Activated gamma-delta T cell treated with anti-CD3 and anti-CD28 coated beads, Interleukin-2, amount 50 U/mL, for 16 hours (primary cell): ENCODE measurements around the gene ARCN1.

Experiments used
- DNase-seq: peaks from one replicate; pipeline ENCODE4 v3.0.0-alpha.2; 2020; ENCODE audit warnings: low read depth

Gene ARCN1

DNA sequence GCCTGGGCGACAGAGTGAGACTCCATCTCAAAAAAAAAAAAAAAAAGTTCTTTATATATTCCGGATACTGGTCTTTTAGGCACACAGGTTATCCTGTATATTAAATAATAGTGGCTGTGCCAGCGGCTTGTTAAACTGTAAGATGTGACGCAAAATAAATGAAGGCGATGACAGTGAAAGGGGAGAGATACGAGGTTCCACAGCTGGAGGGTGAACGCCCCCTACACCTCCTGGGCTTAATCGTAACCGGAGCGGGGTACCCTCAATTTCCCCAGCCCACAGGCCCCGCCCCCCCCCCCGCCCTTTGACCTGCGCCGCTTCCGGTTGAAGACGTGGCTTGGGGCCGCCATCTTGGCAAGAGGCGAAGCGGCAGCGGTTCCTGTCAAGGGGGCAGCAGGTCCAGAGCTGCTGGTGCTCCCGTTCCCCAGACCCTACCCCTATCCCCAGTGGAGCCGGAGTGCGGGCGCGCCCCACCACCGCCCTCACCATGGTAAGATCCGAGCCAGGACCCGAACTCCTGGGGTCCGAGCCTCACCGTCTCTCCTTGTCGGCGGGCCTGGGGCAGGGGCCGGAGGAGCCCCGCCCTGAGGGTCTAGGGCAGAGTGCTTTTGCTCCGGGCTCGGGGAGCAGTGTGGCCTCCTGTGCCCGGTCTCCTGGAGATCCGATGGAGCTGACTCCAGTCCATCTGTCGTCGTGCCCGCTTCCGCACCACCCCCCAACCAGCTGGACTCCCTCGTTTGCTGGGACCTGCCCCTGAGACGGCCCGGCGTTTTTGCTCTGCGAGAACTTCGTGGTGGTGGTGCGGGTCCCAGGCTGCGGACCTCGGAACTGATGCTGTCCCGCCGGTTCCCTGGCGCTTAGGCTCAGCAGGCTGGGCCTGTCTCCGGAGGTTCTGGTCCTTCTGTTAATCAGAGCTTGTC lies at the start of gene ARCN1:
TSS of gene ARCN1 (plus strand) at position 349 of the 920 bp plus-strand sequence. CDS start at position 488, 139 bp downstream.
- peak; percentile 64 for DNase-seq

DNA sequence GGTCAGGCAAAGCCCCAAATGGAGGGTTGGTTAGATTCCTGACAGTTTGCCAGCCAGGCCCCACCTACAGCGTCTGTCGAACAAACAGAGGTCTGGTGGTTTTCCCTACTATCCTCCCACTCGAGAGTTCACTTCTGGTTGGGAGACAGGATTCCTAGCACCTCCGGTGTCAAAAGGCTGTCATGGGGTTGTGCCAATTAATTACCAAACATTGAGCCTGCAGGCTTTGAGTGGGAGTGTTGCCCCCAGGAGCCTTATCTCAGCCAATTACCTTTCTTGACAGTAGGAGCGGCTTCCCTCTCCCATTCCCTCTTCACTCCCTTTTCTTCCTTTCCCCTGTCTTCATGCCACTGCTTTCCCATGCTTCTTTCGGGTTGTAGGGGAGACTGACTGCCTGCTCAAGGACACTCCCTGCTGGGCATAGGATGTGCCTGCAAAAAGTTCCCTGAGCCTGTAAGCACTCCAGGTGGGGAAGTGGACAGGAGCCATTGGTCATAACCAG lies 49.6 kb upstream of the ARCN1 start:
- no peak for DNase-seq

DNA sequence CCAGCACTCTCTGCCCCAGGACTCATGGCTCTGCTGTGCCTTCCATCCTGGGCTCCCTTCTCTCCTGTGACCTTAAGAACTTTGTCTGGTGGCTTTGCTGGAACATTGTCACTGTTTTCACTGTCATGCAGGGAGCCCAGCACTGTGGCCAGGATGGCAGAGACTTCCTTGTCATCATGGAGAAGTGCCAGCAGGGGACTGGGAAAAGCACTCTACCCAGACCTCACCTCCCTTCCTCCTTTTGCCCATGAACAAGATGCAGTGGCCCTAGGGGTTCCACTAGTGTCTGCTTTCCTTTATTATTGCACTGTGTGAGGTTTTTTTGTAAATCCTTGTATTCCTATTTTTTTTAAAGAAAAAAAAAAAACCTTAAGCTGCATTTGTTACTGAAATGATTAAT lies 47.9 kb upstream of the ARCN1 start:
- no peak for DNase-seq

DNA sequence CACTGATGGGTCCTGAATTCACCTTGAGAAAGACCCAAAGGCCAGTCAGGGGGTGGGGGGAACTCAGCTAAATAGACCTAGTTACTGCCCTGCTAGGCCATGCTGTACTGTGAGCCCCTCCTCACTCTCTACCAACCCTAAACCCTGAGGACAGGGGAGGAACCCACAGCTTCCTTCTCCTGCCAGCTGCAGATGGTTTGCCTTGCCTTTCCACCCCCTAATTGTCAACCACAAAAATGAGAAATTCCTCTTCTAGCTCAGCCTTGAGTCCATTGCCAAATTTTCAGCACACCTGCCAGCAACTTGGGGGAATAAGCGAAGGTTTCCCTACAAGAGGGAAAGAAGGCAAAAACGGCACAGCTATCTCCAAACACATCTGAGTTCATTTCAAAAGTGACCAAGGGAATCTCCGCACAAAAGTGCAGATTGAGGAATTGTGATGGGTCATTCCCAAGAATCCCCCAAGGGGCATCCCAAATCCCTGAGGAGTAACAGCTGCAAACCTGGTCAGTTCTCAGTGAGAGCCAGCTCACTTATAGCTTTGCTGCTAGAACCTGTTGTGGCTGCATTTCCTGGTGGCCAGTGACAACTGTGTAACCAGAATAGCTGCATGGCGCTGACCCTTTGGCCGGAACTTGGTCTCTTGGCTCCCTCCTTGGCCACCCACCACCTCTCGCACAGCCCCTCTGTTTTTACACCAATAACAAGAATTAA lies 47.3 kb upstream of the ARCN1 start:
- DNase-seq = no peak

DNA sequence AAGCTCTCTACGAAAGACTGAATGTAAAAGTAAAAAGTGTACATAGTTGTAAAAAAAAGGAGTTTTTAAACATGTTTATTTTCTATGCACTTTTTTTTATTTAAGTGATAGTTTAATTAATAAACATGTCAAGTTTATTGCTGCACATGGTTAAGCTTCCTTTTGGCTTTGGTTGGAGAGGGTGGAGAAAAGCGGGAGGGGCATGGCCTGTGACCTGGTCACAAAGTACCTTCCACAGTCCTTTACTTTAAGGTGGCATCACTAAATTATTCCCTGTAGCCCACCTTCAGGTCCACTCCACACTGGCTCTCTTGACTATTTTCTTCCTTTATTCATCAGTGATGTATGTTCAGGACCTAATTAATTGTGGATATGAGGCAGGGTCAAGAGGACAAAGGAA lies 45.5 kb upstream of the ARCN1 start:
- DNase-seq = no peak

DNA sequence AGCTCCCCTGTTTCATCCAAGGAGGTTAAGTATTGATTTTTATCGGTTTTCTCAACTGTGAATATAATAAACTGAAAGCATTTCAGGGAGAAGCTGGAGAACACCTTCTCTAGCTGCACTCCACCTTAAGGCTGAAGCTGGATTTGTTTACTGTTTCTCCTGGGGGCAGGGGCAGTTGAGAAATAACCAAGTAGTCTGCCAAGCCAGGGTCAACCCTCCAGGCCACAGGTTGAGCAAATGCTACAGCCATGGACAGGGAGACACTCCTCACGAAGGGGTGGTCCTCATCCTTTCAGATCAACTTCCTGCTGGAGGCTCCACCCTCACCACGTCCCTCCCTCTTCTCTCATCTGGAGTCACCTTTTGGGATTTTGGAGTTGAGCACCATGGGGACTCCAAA lies 45.1 kb upstream of the ARCN1 start, which contains the start of gene TTC36:
TSS of gene TTC36 (plus strand) at position 366 of the 400 bp plus-strand sequence. CDS start at position 387, 21 bp downstream.
- DNase-seq = no peak

DNA sequence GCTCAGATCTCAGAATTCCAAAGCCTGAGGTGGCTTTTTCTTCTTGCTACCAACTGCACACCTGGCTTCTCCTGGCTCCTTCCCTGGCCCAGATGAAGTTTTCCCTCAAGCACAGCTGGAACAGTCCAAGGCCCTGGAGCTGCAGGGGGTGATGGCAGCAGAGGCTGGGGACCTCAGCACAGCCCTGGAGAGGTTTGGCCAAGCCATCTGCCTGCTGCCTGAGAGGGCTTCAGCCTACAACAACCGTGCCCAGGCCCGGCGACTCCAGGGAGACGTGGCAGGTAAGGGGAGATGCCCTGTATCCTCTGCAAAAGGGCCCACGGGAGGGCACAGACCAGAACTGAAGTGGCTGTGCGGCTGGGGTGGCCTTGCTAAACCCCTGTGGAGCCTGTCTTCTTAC lies 43.7 kb upstream of the ARCN1 start:
- DNase-seq = no peak

DNA sequence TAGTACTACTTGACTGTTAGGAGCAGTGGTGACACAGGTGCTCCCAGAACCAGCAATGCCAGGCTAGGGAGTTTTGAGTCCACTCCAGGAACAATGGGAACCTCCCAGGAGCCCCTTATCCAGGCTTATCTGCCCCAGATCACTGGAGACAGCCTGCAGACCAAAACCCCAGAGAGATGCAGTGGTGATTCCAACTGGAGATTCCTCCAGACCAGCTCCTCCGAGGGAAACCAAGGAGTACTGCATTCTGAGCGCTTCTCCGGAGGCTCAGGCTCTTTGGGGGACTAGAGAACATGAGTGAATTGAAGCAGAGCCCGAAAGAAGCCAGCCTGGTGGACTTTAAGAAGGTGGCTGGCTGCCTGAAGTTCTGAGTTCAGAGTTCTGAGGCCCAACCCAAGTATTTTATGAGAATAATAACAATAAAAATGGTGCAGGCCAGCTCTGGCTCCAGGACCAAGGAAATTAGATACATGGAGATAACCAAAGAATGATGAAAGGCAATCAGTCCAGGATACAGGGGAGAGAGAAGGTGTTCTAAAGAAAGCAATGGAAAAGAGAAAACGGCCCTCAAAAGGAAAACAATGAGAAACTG lies 42.5 kb upstream of the ARCN1 start:
- DNase-seq = no peak

DNA sequence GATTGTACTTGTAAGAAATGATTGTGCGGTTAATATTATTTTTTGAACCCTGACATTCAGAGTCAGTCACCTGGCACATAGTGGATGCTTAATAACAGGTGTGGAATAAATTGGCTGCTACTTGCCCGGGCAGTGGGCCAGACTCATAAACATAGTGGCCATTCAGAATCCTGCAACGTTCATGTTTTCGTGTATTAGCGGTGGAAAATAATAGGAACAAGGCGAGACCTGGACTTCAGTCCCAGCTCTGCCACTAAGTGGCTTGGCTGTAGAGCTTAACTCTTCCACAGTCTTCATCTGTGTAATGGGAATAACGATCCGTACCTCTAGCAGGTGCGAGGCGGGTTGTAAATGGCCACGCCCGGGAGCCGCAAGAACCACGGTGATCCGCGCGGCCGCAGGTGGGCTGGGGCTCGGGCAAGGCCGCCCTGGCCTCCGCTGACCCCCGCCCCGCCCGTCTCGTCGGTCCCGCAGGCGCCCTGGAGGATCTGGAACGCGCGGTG lies 42.0 kb upstream of the ARCN1 start:
- DNase-seq = no peak

DNA sequence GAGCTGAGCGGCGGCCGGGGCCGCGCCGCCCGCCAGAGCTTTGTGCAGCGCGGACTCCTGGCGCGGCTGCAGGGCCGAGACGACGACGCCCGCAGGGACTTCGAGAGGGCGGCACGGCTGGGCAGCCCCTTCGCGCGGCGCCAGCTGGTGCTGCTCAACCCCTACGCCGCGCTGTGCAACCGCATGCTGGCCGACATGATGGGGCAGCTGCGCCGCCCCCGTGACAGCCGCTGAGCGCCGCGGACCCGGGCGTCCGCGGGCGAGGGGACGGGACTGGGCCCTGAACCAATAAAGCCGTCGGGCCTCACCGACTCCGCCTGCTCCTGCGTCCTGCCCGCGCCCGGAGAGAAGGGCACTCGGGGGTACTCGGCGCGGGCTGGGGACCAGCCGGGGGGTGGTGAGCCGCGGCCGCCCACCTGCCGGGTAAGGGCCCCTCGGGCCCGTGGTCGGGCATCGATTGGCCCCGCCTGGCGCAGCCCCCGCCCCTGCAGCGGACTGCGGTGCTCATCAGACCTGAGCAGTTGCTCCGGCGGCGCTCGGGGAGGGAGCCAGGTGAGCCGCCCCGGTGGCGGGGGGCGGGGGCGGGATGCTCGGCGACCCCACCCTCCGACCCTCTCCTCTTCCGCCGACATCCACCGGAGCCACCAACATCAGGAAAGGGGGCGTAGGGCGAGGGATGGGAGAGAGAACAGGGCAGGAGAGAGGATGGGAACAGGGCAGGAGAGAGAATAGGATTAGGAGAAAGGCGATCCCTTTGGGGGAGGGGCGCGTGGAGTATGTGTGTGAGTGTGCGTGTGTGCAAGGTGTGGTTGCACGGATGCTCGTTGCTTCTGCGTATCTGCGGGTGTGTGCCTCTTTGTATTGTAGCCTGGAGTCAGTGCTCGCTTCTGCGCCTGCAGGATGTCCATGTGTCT lies 41.3 kb upstream of the ARCN1 start, which contains the start of gene TMEM25:
TSS of gene TMEM25 (plus strand) at position 510 of the 914 bp plus-strand sequence. CDS start 610 bp downstream, outside the sequence.
- DNase-seq = peak; percentile 58

DNA sequence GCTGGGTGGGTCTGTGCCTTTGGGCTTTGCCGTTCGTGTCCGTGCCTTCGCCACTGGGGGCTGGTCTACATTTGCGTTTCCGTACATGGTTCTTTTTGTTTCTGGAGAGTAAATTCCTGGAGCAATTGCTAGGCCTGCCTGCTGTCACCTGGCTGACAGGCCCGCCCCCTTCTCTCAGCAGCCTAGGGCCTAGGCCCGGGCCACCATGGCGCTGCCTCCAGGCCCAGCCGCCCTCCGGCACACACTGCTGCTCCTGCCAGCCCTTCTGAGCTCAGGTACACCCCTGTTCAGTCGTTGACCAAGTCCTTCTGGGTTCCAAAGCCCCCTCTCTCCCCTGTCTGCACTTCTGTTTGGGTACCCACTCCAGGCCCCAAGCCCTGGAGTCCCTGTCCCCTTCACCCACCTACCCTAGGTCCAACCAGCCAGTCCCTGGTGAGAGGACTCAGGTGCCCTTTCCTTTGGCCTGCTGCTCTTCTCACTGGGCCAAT lies 40.6 kb upstream of the ARCN1 start:
- no peak for DNase-seq

DNA sequence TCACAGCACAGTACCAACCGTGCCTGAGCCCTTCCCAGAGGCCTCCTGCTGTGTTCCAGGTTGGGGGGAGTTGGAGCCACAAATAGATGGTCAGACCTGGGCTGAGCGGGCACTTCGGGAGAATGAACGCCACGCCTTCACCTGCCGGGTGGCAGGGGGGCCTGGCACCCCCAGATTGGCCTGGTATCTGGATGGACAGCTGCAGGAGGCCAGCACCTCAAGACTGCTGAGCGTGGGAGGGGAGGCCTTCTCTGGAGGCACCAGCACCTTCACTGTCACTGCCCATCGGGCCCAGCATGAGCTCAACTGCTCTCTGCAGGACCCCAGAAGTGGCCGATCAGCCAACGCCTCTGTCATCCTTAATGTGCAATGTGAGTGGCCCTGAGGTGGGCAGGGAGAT lies 40.1 kb upstream of the ARCN1 start:
- no peak for DNase-seq

DNA sequence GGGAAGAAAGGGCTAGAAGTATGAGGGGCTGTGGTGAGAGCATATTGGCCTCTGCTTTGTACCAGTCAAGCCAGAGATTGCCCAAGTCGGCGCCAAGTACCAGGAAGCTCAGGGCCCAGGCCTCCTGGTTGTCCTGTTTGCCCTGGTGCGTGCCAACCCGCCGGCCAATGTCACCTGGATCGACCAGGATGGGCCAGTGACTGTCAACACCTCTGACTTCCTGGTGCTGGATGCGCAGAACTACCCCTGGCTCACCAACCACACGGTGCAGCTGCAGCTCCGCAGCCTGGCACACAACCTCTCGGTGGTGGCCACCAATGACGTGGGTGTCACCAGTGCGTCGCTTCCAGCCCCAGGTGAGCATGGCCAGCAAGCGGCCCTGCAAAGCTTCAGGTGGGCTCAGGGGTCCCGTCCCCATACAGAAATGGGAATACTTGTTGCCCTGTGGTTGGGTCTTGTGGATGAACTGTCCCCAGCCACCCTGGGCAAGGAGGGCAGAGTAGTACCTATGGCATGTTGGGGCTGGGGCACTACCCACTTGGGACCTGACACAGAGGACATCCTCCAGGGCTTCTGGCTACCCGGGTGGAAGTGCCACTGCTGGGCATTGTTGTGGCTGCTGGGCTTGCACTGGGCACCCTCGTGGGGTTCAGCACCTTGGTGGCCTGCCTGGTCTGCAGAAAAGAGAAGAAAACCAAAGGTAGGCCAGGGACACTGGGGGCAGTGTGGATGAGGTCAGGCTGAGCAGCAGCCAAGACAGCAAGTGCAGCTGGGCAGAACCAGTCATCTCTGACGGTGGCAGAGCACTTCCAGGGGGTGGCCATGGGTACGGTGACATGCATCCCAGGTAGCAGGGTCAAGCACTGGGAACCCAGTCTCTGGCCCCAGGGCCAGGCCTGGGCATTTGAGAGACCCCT lies 39.1 kb upstream of the ARCN1 start:
- no peak for DNase-seq

DNA sequence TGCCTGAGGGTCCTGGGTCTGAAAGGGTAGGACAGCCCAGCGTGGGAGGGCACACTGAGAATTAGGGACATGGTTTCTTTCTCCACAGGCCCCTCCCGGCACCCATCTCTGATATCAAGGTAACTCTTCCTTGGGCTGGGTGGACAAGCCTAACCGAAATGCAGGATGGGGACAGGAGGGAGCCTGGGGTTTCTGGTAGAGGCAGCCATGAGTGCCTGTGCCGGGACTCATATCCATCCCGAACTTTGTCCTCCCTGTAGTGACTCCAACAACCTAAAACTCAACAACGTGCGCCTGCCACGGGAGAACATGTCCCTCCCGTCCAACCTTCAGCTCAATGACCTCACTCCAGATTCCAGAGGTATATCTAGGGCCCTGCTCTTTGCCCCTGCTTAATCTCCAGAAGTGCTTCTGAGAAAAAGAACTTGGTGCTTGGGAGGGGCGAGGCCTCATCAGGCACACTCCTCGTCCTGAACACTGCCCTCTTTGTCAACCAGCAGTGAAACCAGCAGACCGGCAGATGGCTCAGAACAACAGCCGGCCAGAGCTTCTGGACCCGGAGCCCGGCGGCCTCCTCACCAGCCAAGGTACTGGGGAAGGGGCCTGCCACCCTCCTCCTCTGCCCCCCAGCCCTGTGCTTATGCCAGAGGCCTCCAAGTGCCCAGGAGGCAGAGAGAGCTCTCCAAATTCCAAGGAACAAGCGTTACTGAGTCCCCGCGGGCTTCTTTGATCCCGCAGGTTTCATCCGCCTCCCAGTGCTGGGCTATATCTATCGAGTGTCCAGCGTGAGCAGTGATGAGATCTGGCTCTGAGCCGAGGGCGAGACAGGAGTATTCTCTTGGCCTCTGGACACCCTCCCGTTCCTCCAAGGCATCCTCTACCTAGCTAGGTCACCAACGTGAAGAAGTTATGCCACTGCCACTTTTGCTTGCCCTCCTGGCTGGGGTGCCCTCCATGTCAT lies 38.2 kb upstream of the ARCN1 start:
- no peak for DNase-seq

DNA sequence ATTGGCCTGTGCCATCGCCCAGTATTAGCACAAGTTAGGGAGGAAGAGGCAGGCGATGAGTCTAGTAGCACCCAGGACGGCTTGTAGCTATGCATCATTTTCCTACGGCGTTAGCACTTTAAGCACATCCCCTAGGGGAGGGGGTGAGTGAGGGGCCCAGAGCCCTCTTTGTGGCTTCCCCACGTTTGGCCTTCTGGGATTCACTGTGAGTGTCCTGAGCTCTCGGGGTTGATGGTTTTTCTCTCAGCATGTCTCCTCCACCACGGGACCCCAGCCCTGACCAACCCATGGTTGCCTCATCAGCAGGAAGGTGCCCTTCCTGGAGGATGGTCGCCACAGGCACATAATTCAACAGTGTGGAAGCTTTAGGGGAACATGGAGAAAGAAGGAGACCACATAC lies 36.9 kb upstream of the ARCN1 start:
- no peak for DNase-seq

DNA sequence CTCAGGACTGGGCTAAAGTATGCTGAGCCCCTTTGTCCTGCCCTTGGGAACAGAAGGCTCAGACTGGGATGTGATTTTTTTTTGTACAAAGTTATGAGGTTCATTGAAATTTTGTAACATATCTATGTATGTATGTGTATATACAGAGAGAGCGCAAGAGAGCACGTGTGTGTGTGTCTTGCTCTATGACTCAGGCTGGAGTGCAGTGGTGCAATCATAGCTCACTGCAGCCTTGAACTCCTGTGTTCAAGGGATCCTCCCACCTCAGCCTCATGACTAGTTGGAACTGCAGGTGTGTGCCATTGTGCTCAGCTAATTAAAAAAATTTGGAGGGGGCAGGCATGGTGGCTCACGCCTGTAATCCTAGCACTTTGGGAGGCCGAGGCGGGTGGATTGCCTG lies 35.5 kb upstream of the ARCN1 start:
- no peak for DNase-seq

DNA sequence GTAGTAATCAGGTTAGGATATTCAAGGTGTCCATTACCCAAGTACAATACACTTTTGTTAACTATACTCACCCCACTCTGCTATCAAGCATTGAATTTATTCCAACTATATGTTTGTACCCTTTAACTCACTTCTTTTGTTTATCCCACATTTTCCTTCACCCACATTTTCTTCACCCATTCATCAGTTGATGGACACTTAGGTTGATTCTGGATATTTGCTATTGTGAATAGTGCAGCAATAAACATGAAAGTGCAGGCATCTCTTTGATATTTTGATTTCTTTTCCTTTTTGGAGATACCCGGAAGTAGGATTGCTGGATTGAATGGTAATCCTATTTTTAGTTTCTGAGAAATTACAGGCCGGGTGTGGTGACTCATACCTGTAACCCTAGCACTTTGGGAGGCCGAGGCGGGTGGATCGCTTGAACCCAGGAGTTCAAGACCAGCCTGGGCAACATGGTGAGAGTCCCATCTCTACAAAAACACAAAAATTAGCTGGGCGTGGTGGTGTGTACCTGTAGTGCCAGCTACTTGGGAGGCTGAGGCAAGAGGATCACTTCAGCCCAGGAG lies 34.7 kb upstream of the ARCN1 start:
- no peak for DNase-seq

DNA sequence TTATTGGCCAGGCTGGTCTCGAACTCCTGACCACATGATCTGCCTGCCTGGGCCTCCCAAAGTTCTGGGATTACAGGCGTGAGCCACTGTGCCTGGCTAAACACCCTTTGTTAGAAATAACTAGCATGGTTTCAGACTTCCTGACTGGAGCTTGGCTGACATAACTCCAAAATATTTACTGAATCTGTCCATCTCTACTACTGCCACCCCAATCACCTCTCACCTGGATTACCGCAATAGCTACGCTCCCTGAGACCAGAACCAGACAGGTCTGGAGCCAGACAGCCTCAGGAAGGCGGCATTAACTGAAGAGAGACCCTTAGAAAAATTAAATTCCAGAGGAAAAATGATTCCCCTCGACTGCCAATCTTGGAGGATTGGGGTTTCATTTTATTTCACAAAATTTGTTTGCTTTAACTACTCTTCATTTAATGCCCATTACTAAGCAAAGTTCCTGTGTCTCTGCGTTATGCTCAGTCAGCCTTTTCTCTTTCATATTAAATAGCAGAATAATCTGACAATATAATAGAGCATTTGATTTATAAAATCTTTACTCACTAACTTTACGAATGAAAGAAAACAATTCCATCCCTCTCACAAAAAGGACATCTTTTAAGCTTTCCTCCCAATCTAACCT lies 28.1 kb upstream of the ARCN1 start:
- no peak for DNase-seq
